Measurements from ENCODE around the gene TYW1B. TPM values are rescaled to one million over a fixed set of nuclear protein-coding genes. Genes with fewer than 3 reads are reported as not detected.
A peak's percentile ranks its signal among the peaks of the same experiment; 100 is the strongest.
"Not testable (repeated sequence)": the region's sequence is repeated elsewhere in the genome, so short reads cannot be mapped to it uniquely, and the experiment has no call there.

TYW1B gene
- total RNA-seq, 4 donors from 2014 or later = 1.4 to 5.5 (median 3.0) TPM

- not testable (repeated sequence) for H3K27me3 ChIP-seq, H3K9me3 ChIP-seq
- Histone ChIP-seq H3K4me3 (peak overlapping the region; percentile 79), H3K36me3 (peaks cover 34% of the 10 kb centered on the region), H3K4me1 (peaks cover 24% of the 10 kb centered on the region), H3K27ac (peak overlapping the region; percentile 98)
- WGBS = 0% methylated on average over 19 of the region's 29 CpGs
- peak; percentile 18 to 80 for TF ChIP-seq POLR2A (IDR thresholded peaks at IDR 0.05)
- peak in 2 of 3 donors; percentile 36 to 80 for TF ChIP-seq POLR2AphosphoS5 (IDR thresholded peaks at IDR 0.05)
- peak; percentile 6 to 28 for TF ChIP-seq CTCF (IDR thresholded peaks at IDR 0.05)
- peak; percentile 81 to 84 for DNase-seq (ENCODE audit: low spot score in 2 of 2)
These were observed 1.8 kb upstream of the TYW1B start for GRCh38 chr7:72829687-72830354.

DNA sequence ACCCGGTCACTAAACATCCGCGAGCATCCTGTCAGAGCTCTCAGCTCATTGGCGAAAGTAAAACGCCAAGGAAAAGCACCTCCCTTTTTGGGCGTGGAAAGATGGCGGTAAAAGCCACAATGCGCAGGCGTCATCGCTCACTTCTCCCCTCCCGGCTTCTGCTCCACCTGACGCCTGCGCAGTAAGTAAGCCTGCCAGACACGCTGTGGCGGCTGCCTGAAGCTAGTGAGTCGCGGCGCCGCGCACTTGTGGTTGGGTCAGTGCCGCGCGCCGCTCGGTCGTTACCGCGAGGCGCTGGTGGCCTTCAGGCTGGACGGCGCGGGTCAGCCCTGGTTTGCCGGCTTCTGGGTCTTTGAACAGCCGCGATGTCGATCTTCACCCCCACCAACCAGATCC lies 1.3 kb upstream of the TYW1B start:
- not testable (repeated sequence) for H3K27me3 ChIP-seq, H3K9me3 ChIP-seq
- under 1% methylated on average over 17 of the region's 36 CpGs for WGBS
- TF ChIP-seq POLR2A (IDR thresholded peaks at IDR 0.05) (peak; percentile 84 to 97), POLR2AphosphoS5 (IDR thresholded peaks at IDR 0.05) (peak in 2 of 3 donors; percentile 44 to 79)
- H3K4me1 ChIP-seq = peaks cover 27% of the 10 kb centered on the region
- peak; percentile 96 to 98 for DNase-seq (ENCODE audit: low spot score in 2 of 2)
- H3K4me3 ChIP-seq = peak overlapping the region; percentile 79
- peak overlapping the region; percentile 98 for H3K27ac ChIP-seq
- H3K36me3 ChIP-seq = peaks cover 29% of the 10 kb centered on the region

- WGBS = 51% methylated on average over 10 of the region's 11 CpGs
- peaks cover 15% of the 10 kb centered on the region for H3K4me1 ChIP-seq
- H3K9me3 ChIP-seq; DNase-seq (ENCODE audit: low spot score in 2 of 2); H3K27ac ChIP-seq; H3K27me3 ChIP-seq; H3K36me3 ChIP-seq; H3K4me3 ChIP-seq: not testable (repeated sequence)
- peak in 1 of 2 donors; percentile 35 for TF ChIP-seq CTCF (IDR thresholded peaks at IDR 0.05)
These were observed 4.0 kb downstream of the TYW1B start for GRCh38 chr7:72823765-72824732.

GRCh38 chr7:72822497-72822896 lies 5.5 kb downstream of the TYW1B start:
- not testable (repeated sequence) for H3K27me3 ChIP-seq; H3K27ac ChIP-seq; H3K4me3 ChIP-seq; H3K9me3 ChIP-seq; H3K36me3 ChIP-seq; DNase-seq (ENCODE audit: low spot score in 2 of 2)
- WGBS = 84% methylated on average over 3 of the region's 3 CpGs
- peaks cover 14% of the 10 kb centered on the region for H3K4me1 ChIP-seq

GRCh38 chr7:72818663-72819361 lies 9.2 kb downstream of the TYW1B start:
- H3K27me3 ChIP-seq = not testable (repeated sequence)

GRCh38 chr7:72817661-72818060 lies 10.3 kb downstream of the TYW1B start:
- H3K4me1 ChIP-seq; H3K9me3 ChIP-seq; DNase-seq (ENCODE audit: low spot score in 2 of 2); H3K27me3 ChIP-seq; H3K27ac ChIP-seq; H3K36me3 ChIP-seq; H3K4me3 ChIP-seq: not testable (repeated sequence)
- 100% methylated on average over 1 of the region's 1 CpG for WGBS

More at GRCh38 chr7:72818663-72819361, 9.2 kb downstream of the TYW1B start:
- H3K36me3 ChIP-seq; H3K4me1 ChIP-seq; H3K4me3 ChIP-seq; DNase-seq (ENCODE audit: low spot score in 2 of 2); H3K27ac ChIP-seq; H3K9me3 ChIP-seq: not testable (repeated sequence)
- 91% methylated on average over 10 of the region's 10 CpGs for WGBS

DNA sequence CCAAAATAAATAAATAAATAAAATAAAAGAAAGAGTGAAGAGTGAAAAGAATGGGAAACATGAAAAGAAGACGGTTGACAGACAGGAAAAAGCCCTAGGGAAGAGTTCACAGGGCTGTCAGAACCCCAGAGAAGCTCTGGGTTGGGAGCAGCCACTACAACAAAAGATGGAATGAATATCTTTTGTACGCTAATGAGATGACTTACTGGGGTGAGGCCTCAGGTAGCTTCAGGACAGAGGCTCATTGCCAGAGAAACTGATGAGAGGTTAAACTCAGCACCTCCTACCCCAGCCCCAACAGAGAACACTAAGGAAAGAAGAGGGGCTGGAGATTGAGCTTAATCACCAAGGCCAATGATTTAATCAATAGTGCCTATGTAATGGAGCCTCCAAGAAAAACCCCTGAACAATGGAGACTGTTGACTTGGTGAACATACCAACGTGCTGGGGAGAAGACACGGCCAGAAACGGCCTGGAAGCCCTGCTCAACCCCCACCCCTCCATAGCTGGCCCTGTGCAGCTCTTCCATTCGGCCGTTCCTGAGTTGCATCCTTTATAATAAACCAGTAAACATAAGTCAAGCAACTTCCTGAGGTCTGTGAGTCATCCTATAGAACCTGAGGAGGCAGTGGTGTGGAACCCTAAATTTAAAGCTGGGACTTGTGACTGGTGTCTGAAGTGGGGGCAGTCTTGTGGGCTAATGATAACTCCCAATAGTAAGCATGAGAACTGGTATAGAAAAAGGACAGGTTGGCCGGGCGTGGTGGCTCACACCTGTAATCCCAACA lies 11.4 kb downstream of the TYW1B start:
- not testable (repeated sequence) for H3K27ac ChIP-seq; H3K36me3 ChIP-seq; H3K4me1 ChIP-seq; H3K27me3 ChIP-seq; H3K4me3 ChIP-seq; DNase-seq (ENCODE audit: low spot score in 2 of 2); H3K9me3 ChIP-seq
- 89% methylated on average over 9 of the region's 9 CpGs for WGBS

DNA sequence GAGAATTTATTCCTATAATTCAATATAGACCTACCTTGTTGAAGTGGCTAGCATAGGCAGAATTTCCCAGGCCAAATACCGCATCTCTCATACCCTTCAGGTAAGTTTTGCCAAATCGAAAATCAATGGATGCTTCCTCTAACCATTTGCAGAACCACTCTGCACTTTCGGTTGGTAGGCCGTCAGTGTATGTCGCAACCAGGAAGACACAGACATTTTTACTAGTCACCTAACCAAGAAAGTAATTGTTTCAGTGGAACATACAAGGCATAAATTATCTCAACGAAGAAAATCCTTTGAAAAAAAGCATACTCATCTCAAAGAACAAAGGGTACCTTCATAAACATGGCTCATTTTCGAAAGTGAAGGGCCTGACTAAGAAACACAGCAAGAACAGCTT lies 17.6 kb downstream of the TYW1B start:
- H3K4me1 ChIP-seq; H3K4me3 ChIP-seq; H3K9me3 ChIP-seq; DNase-seq (ENCODE audit: low spot score in 2 of 2); H3K27ac ChIP-seq; H3K27me3 ChIP-seq: not testable (repeated sequence)
- WGBS = 75% methylated on average over 7 of the region's 7 CpGs
- peaks cover 12% of the 10 kb centered on the region for H3K36me3 ChIP-seq

- H3K27me3 ChIP-seq; DNase-seq (ENCODE audit: low spot score in 2 of 2); H3K4me3 ChIP-seq; H3K9me3 ChIP-seq; H3K27ac ChIP-seq; H3K4me1 ChIP-seq: not testable (repeated sequence)
- 96% methylated on average over 13 of the region's 13 CpGs for WGBS
- H3K36me3 ChIP-seq = peaks cover 19% of the 10 kb centered on the region
These were observed 19.5 kb downstream of the TYW1B start for GRCh38 chr7:72808511-72808910.

DNA sequence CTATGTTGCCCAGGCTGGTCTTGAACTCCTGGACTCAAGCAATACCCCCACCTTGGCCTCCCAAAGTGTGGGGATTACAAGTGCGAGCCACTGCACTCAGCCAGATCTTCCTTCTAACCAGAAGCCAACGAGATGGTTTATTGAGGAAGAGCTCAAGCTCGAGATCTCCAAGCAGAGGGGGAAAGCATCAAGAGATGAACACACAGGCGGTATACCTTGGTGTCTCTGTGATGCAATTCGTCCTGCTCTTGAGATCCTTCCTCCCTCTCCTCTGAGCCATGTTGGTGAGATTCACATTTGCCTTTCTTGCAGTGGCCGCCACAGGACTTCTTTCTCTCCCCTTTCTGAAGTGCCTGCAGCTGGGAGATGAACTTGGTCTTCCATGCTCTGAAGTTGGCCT lies 21.1 kb downstream of the TYW1B start:
- 83% methylated on average over 6 of the region's 6 CpGs for WGBS
- H3K27ac ChIP-seq; DNase-seq (ENCODE audit: low spot score in 2 of 2): not testable (repeated sequence)

More for the DNA sequence above, 21.1 kb downstream of the TYW1B start:
- not testable (repeated sequence) for H3K27me3 ChIP-seq, H3K4me1 ChIP-seq, H3K9me3 ChIP-seq, H3K4me3 ChIP-seq
- H3K36me3 ChIP-seq = peaks cover 19% of the 10 kb centered on the region

All from suprapubic skin (tissue), 4 donors.